Astrocyte (in vitro differentiated cells and primary cell): ENCODE results near the gene ATP1A2. TPM values are rescaled to one million over a fixed set of nuclear protein-coding genes. Genes with fewer than 3 reads are reported as not detected.
A peak's percentile ranks its signal among the peaks of the same experiment; 100 is the strongest.

Experiments used
- DNase-seq: peaks from one replicate; pipeline ENCODE4 v3.0.0-alpha.2; 2010; ENCODE audit warnings: low read depth
- FAIRE-seq: peaks from 2 replicates; lab custom pipeline; 2011; peaks lifted over from hg19 to GRCh38; lab: Jason Lieb, UNC
- H2AFZ ChIP-seq: 2 replicates; pipeline ENCODE4 v1.6.0; 2012; ENCODE audit warnings: low read depth, low read length, inconsistent platforms
- H3K27ac ChIP-seq: 2 replicates; pipeline ENCODE4 v1.5.1; 2011; ENCODE audit warnings: low read depth, low read length, inconsistent platforms
- H3K27me3 ChIP-seq: 2 replicates; pipeline ENCODE4 v1.6.0; 2011; ENCODE audit warnings: low read length, inconsistent platforms; ENCODE audit not compliant: insufficient read depth
- H3K36me3 ChIP-seq: 2 replicates; pipeline ENCODE4 v1.5.1; 2011; ENCODE audit warnings: low read length, inconsistent platforms; ENCODE audit not compliant: insufficient read depth
- H3K4me1 ChIP-seq: 2 replicates; pipeline ENCODE4 v1.5.1; 2011; ENCODE audit warnings: low read length, inconsistent platforms; ENCODE audit not compliant: insufficient read depth
- H3K4me2 ChIP-seq: 2 replicates; pipeline ENCODE4 v1.6.0; 2012; ENCODE audit warnings: low read length, inconsistent platforms
- H3K4me3 ChIP-seq: 2 replicates; pipeline ENCODE4 v1.5.1; 2011; ENCODE audit warnings: low read depth, mild to moderate bottlenecking, low read length, inconsistent platforms; ENCODE audit not compliant: insufficient read depth
- H3K79me2 ChIP-seq: 2 replicates; pipeline ENCODE4 v1.6.0; 2012; ENCODE audit warnings: mild to moderate bottlenecking, low read length, inconsistent platforms; ENCODE audit not compliant: insufficient read depth
- H3K9ac ChIP-seq: 2 replicates; pipeline ENCODE4 v1.6.0; 2012; ENCODE audit warnings: mild to moderate bottlenecking, low read length, inconsistent platforms
- H3K9me3 ChIP-seq: 2 replicates; pipeline ENCODE4 v1.5.1; 2012; ENCODE audit warnings: low read depth, mild to moderate bottlenecking, low read length, inconsistent platforms; ENCODE audit not compliant: insufficient read depth
- H4K20me1 ChIP-seq: 2 replicates; pipeline ENCODE4 v1.6.0; 2012; ENCODE audit warnings: low read length, inconsistent platforms; ENCODE audit not compliant: insufficient read depth
- H3K27ac Mint-ChIP-seq: one replicate; pipeline ENCODE4 v1.8.0; 2021; ENCODE audit warnings: mild to moderate bottlenecking, mixed read lengths; ENCODE audit not compliant: unreplicated experiment
- H3K27me3 Mint-ChIP-seq: one replicate; pipeline ENCODE4 v1.8.0; 2021; ENCODE audit warnings: low read depth, mixed read lengths; ENCODE audit not compliant: unreplicated experiment
- H3K36me3 Mint-ChIP-seq: one replicate; pipeline ENCODE4 v1.8.0; 2021; ENCODE audit warnings: low read depth, mixed read lengths; ENCODE audit not compliant: unreplicated experiment
- H3K4me1 Mint-ChIP-seq: one replicate; pipeline ENCODE4 v1.8.0; 2021; ENCODE audit warnings: low read depth, mixed read lengths; ENCODE audit not compliant: unreplicated experiment
- H3K4me3 Mint-ChIP-seq: one replicate; pipeline ENCODE4 v1.8.0; 2021; ENCODE audit warnings: mild to moderate bottlenecking, moderate library complexity, mixed read lengths; ENCODE audit not compliant: unreplicated experiment
- H3K9me3 Mint-ChIP-seq: one replicate; pipeline ENCODE4 v1.8.0; 2021; ENCODE audit warnings: mild to moderate bottlenecking, mixed read lengths; ENCODE audit not compliant: unreplicated experiment
- CTCF ChIP-seq: IDR thresholded peaks from 2 replicates; pipeline ENCODE4 v1.5.1; 2011; ENCODE audit warnings: low read depth, mild to moderate bottlenecking, inconsistent platforms, low read length, moderate library complexity; ENCODE audit not compliant: insufficient read depth
- EZH2 ChIP-seq: IDR thresholded peaks from 2 replicates; pipeline ENCODE4 v1.6.1; 2012; ENCODE audit warnings: mild to moderate bottlenecking, low read length, inconsistent platforms; ENCODE audit not compliant: insufficient read depth
- total RNA-seq: library from RNA; stranded (reverse); gene quantifications from 2 replicates; pipeline ENCODE4 v1.2.1, GENCODE V29; 2021

Gene ATP1A2
- total RNA-seq, 1 donor from 2014 or later: 2.5 TPM

- H3K79me2 ChIP-seq: no peaks in the 10 kb centered on the region
- H3K27me3 ChIP-seq: peaks cover 24% of the 10 kb centered on the region
- DNase-seq (peak; percentile 56), FAIRE-seq (no peak)
- Mint-ChIP-seq H3K9me3 (peaks cover 2% of the 10 kb centered on the region), H3K4me1 (peaks cover 43% of the 10 kb centered on the region), H3K27me3 (peaks cover 27% of the 10 kb centered on the region), H3K36me3 (no peaks in the 10 kb centered on the region), H3K4me3 (peak overlapping the region; percentile 51), H3K27ac (no peak overlapping the region)
- no peak overlapping the region for H3K9ac ChIP-seq
- no peaks in the 10 kb centered on the region for H4K20me1 ChIP-seq
- no peak overlapping the region for H3K4me2 ChIP-seq
- peaks cover 2% of the 10 kb centered on the region for H3K4me1 ChIP-seq
- H3K9me3 ChIP-seq: no peaks in the 10 kb centered on the region
- H3K4me3 ChIP-seq: no peak overlapping the region
- no peak for TF ChIP-seq CTCF
- no peak for TF ChIP-seq EZH2
- no peak overlapping the region for H2AFZ ChIP-seq
- H3K36me3 ChIP-seq: no peaks in the 10 kb centered on the region
- H3K27ac ChIP-seq: no peak overlapping the region
Observed at GRCh38 chr1:160116283-160117147, 956 bp downstream of the ATP1A2 start.

- Mint-ChIP-seq H3K9me3 (peaks cover 2% of the 10 kb centered on the region), H3K36me3 (no peaks in the 10 kb centered on the region), H3K27me3 (peaks cover 26% of the 10 kb centered on the region), H3K27ac (peak overlapping the region; percentile 12), H3K4me1 (peaks cover 43% of the 10 kb centered on the region), H3K4me3 (peak overlapping the region; percentile 51)
- Histone ChIP-seq H3K4me1 (peaks cover 2% of the 10 kb centered on the region), H3K36me3 (no peaks in the 10 kb centered on the region), H3K79me2 (no peaks in the 10 kb centered on the region), H3K27me3 (peaks cover 24% of the 10 kb centered on the region), H2AFZ (no peak overlapping the region), H3K9ac (no peak overlapping the region), H3K27ac (no peak overlapping the region), H3K4me3 (no peak overlapping the region), H4K20me1 (no peaks in the 10 kb centered on the region), H3K9me3 (no peaks in the 10 kb centered on the region), H3K4me2 (no peak overlapping the region)
- no peak for TF ChIP-seq CTCF
- TF ChIP-seq EZH2: no peak
- DNase-seq (no peak), FAIRE-seq (no peak)
Observed at GRCh38 chr1:160117300-160117699, 1.7 kb downstream of the ATP1A2 start.

- peaks cover 20% of the 10 kb centered on the region for H3K27me3 ChIP-seq
- no peak overlapping the region for H3K4me3 ChIP-seq
- no peak for DNase-seq
- peaks cover 2% of the 10 kb centered on the region for H3K9me3 Mint-ChIP-seq
- no peaks in the 10 kb centered on the region for H3K36me3 ChIP-seq
- TF ChIP-seq CTCF (no peak), EZH2 (no peak)
- H3K4me3 Mint-ChIP-seq: no peak overlapping the region
- no peak overlapping the region for H3K9ac ChIP-seq
- no peaks in the 10 kb centered on the region for H3K9me3 ChIP-seq
- no peaks in the 10 kb centered on the region for H3K36me3 Mint-ChIP-seq
- H3K4me1 ChIP-seq: peaks cover 2% of the 10 kb centered on the region
- no peak for FAIRE-seq
- H3K79me2 ChIP-seq: no peaks in the 10 kb centered on the region
- peak overlapping the region; percentile 12 for H3K27ac Mint-ChIP-seq
- no peak overlapping the region for H3K27ac ChIP-seq
- H2AFZ ChIP-seq: no peak overlapping the region
- peaks cover 22% of the 10 kb centered on the region for H3K27me3 Mint-ChIP-seq
- H3K4me1 Mint-ChIP-seq: peaks cover 39% of the 10 kb centered on the region
- H4K20me1 ChIP-seq: no peaks in the 10 kb centered on the region
- H3K4me2 ChIP-seq: no peak overlapping the region
Observed at GRCh38 chr1:160117709-160118183, 2.2 kb downstream of the ATP1A2 start.
